GM12878 (cell line): ENCODE results near the gene LRRC63. TPM values are rescaled to one million over a fixed set of nuclear protein-coding genes. Genes with fewer than 3 reads are reported as not detected.

Experiments
- ATAC-seq: fragments of 200-7000 bp; cut with Tn5 transposase; 3 replicates; pipeline ENCODE4 v1.9.1; 2020; ENCODE audit warnings: mild to moderate bottlenecking, moderate library complexity
- BruUV-seq: library from RNA; stranded (reverse); fragments of 400-500 nt; replicated peaks from 2 replicates; lab custom pipeline; 2021; lab: Mats Ljungman, UMichigan
- CTCF ChIA-PET: fragments of 300-600 bp; sonication (Branson Sonifier 250); formaldehyde crosslinking; extraction: SDS; loops from one replicate; lab custom pipeline; 2021; ENCODE audit warnings: inconsistent platforms; lab: Yijun Ruan, JAX
- POLR2A ChIA-PET: fragments of 350-600 bp; formaldehyde crosslinking; extraction: SDS; loops from one replicate; lab custom pipeline; 2021; ENCODE audit warnings: inconsistent platforms; lab: Charles Lee
- RAD21 ChIA-PET: fragments of 300-600 bp; sonication (Branson Sonifier 250); formaldehyde crosslinking; loops from one replicate; lab custom pipeline; 2023; ENCODE audit warnings: antibody characterized with exemption; ENCODE audit not compliant: unreplicated experiment; lab: Charles Lee
- SMC1A ChIA-PET: fragments of 300-600 bp; sonication (Branson Sonifier 250); formaldehyde crosslinking; loops from one replicate; lab custom pipeline; 2023; ENCODE audit not compliant: unreplicated experiment, uncharacterized antibody; lab: Charles Lee
- DNase-seq: peaks from one replicate; pipeline ENCODE4 v3.0.0-alpha.2; 2011; ENCODE audit warnings: low read depth, low spot score
- FAIRE-seq: peaks from 3 replicates; lab custom pipeline; 2011; peaks lifted over from hg19 to GRCh38; lab: Jason Lieb, UNC
- H2AFZ ChIP-seq: 2 replicates; pipeline ENCODE4 v1.6.0; 2011; ENCODE audit warnings: low read depth, low read length, control low read depth; ENCODE audit not compliant: control insufficient read depth
- H3K27ac ChIP-seq: 2 replicates; pipeline ENCODE4 v1.5.1; 2011; ENCODE audit warnings: control low read depth; ENCODE audit not compliant: control insufficient read depth, insufficient read depth
- H3K27me3 ChIP-seq, 2 experiments: replicated peaks in 1 of 2; 2 replicates each; pipeline versions ENCODE4 v1.6.0 to v1.6.1; 2011; ENCODE audit warnings: low read length in 1 of 2; ENCODE audit not compliant: control insufficient read depth in 2 of 2, insufficient read depth in 2 of 2
- H3K36me3 ChIP-seq, 2 experiments: 2 replicates each; pipeline ENCODE4 v1.5.1; 2011; ENCODE audit warnings: low read length in 1 of 2; ENCODE audit not compliant: control insufficient read depth in 2 of 2, insufficient read depth in 2 of 2
- H3K4me1 ChIP-seq: 2 replicates; pipeline ENCODE4 v1.6.1; 2011; ENCODE audit warnings: mild to moderate bottlenecking, low read length, moderate library complexity, mixed read lengths; ENCODE audit not compliant: control insufficient read depth, insufficient read depth
- H3K4me2 ChIP-seq: 2 replicates; pipeline ENCODE4 v1.6.0; 2011; ENCODE audit warnings: control low read depth; ENCODE audit not compliant: control insufficient read depth, insufficient read depth
- H3K4me3 ChIP-seq: fragments of 200-600 bp; sonication (generic); 2 replicates; pipeline ENCODE4 v1.5.1; 2016
- H3K79me2 ChIP-seq: 2 replicates; pipeline ENCODE4 v1.6.0; 2011; ENCODE audit warnings: low read length; ENCODE audit not compliant: control insufficient read depth, insufficient read depth
- H3K9ac ChIP-seq: 2 replicates; pipeline ENCODE4 v1.8.0; 2011; ENCODE audit warnings: low read length, control low read depth, mixed read lengths; ENCODE audit not compliant: control insufficient read depth, insufficient read depth
- H3K9me3 ChIP-seq: replicated peaks from 3 replicates; pipeline ENCODE4 v1.5.1; 2011; ENCODE audit warnings: mild to moderate bottlenecking, low read length; ENCODE audit not compliant: control insufficient read depth, insufficient read depth
- H4K20me1 ChIP-seq: 2 replicates; pipeline ENCODE4 v1.6.0; 2011; ENCODE audit not compliant: control insufficient read depth, insufficient read depth
- BHLHE40 ChIP-seq, 2 experiments: fragments of 450-650 bp in 1 of 2; IDR thresholded peaks; 2 replicates each; pipeline ENCODE4 v1.6.1; 2011 to 2017; ENCODE audit warnings: low read depth in 2 of 2, borderline replicate concordance in 1 of 2, improper control_type of control experiment in 1 of 2, low read length in 1 of 2, mild to moderate bottlenecking in 1 of 2
- ETV6 ChIP-seq, 2 experiments: fragments of 450-650 bp in 1 of 2; IDR thresholded peaks in 1 of 2; conservative IDR thresholded peaks in 1 of 2; 2 replicates each; pipeline ENCODE4 v1.6.1; 2014; ENCODE audit warnings: antibody characterized with exemption in 1 of 2, borderline replicate concordance in 1 of 2, low read depth in 1 of 2, mild to moderate bottlenecking in 1 of 2, moderate library complexity in 1 of 2
- IRF4 ChIP-seq: IDR thresholded peaks from 2 replicates; pipeline ENCODE4 v1.6.1; 2011; ENCODE audit warnings: low read depth, low read length
- MEF2A ChIP-seq: IDR thresholded peaks from 2 replicates; pipeline ENCODE4 v1.6.1; 2011; ENCODE audit warnings: low read depth, mild to moderate bottlenecking, low read length, moderate library complexity; ENCODE audit not compliant: insufficient read depth
- NFIC ChIP-seq: IDR thresholded peaks from 2 replicates; pipeline ENCODE4 v1.6.1; 2012; ENCODE audit warnings: low read depth, mild to moderate bottlenecking, inconsistent platforms, low read length, moderate library complexity
- POLR2AphosphoS2 ChIP-seq: IDR thresholded peaks from 2 replicates; pipeline ENCODE4 v1.6.1; 2011; ENCODE audit warnings: low read depth, mild to moderate bottlenecking, low read length, improper control_type of control experiment, moderate library complexity
- RAD21 ChIP-seq: IDR thresholded peaks from 2 replicates; pipeline ENCODE4 v1.6.1; 2011; ENCODE audit warnings: mild to moderate bottlenecking, low read depth, low read length, moderate library complexity; ENCODE audit not compliant: insufficient read depth
- RFX5 ChIP-seq: IDR thresholded peaks from 2 replicates; pipeline ENCODE4 v1.6.1; 2011; ENCODE audit warnings: low read depth, low read length, improper control_type of control experiment
- SIX5 ChIP-seq: IDR thresholded peaks from 2 replicates; pipeline ENCODE4 v1.6.1; 2011; ENCODE audit warnings: mild to moderate bottlenecking, low read depth, low read length, moderate library complexity; ENCODE audit not compliant: severe bottlenecking
- SMAD5 ChIP-seq: IDR thresholded peaks from 2 replicates; pipeline ENCODE4 v1.6.1; 2016; ENCODE audit warnings: antibody characterized with exemption, low read depth
- TAF1 ChIP-seq: IDR thresholded peaks from 2 replicates; pipeline ENCODE4 v1.6.1; 2011; ENCODE audit warnings: mild to moderate bottlenecking, low read depth, low read length, borderline replicate concordance
- TBL1XR1 ChIP-seq: IDR thresholded peaks from 2 replicates; pipeline ENCODE4 v1.6.1; 2012; ENCODE audit warnings: low read depth, low read length, improper control_type of control experiment
- ZNF217 ChIP-seq: fragments of 450-650 bp; IDR thresholded peaks from 2 replicates; pipeline ENCODE4 v1.6.1; 2017; ENCODE audit warnings: antibody characterized with exemption, mild to moderate bottlenecking
- ZZZ3 ChIP-seq: IDR thresholded peaks from 2 replicates; pipeline ENCODE4 v1.6.1; 2011; ENCODE audit warnings: low read depth; ENCODE audit not compliant: control insufficient read depth, insufficient read length
- WGBS: methylation state at CpG from one replicate; pipeline ENCODE4 v1.1.6; 2016; ENCODE audit warnings: low lambda C conversion rate; ENCODE audit not compliant: insufficient replicate concordance, insufficient coverage; ENCODE audit errors: missing lambda C conversion rate; 5-methylcytosine and 5-hydroxymethylcytosine counted together
- in situ Hi-C: fragments of 300-500 bp; cut with MboI; formaldehyde crosslinking; loops from 9 replicates; pipeline ENCODE4 v1.14.3; 2018; ENCODE audit warnings: mixed read lengths
- intact Hi-C: fragments of 100-400 bp; cut with micrococcal nuclease; formaldehyde crosslinking; loops from one replicate; pipeline ENCODE4 v1.14.2; 2022; ENCODE audit not compliant: unreplicated experiment
- polyA plus RNA-seq, 11 experiments: library from polyadenylated mRNA; depleted of rRNA in 4 of 11; unstranded in 6 of 11; stranded (reverse) in 5 of 11; fragments of >200 nt; fragmentation: Nextera tagmentation in 4 of 11; fragmentation: Illumina TruSeq in 1 of 11; extraction: Ambion mirVana in 4 of 11; extraction: Trizol in 1 of 11; gene quantifications; 1 replicate in 1 of 11; 2 replicates in 10 of 11; pipeline versions ENCODE4 v1.2.1 to v1.2.3, GENCODE V29; 2011 to 2016; ENCODE audit warnings: inconsistent platforms in 2 of 11, missing spikeins in 2 of 11, low read depth in 1 of 11
- total RNA-seq, 4 experiments: library from RNA; depleted of rRNA in 3 of 4; stranded (reverse); fragments of >200 nt in 3 of 4; fragmentation: Illumina TruSeq in 1 of 4; extraction: Trizol in 1 of 4; gene quantifications; 2 replicates each; pipeline versions ENCODE4 v1.2.1 to v1.2.3, GENCODE V29; 2013 to 2021
- TF ChIP-seq, protein P1 (sequence below): fragments of 450-650 bp; IDR thresholded peaks from 2 replicates; pipeline ENCODE4 v1.6.1; 2017; ENCODE audit warnings: mild to moderate bottlenecking, moderate library complexity
- TF ChIP-seq, protein P2 (sequence below): fragments of 450-650 bp; formaldehyde crosslinking; IDR thresholded peaks from 2 replicates; pipeline ENCODE4 v1.4.0; 2020; ENCODE audit warnings: mild to moderate bottlenecking, moderate library complexity

The LRRC63 gene
- total and polyA plus RNA-seq, 10 of the 15 experiments (the other 5 are each of a cell fraction or from before 2014, with no cell fraction given), result 0.34 to 0.98 (median 0.76) TPM; not detected in 1

DNA sequence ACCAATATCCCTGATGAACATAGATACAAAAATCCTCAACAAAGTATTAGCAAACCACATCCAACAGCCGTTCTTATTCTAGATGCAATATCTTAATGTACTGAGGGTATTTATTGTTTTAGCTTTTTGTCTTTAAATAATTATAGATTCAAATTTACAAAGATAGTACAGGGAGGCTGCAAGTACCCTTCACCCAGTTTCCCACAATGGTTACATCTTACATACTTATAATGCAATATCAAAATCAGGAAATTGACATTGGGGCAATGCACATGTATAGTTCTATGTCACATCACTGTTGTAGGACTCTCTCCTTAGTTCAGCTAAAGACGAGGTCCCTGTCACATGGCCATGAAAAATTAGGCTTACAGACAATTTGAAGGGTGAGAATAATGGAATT, 99.5 kb downstream of the LRRC63 start:
- Histone ChIP-seq H3K4me3 (no peak overlapping the region), H3K9ac (no peak overlapping the region), H2AFZ (no peak overlapping the region), H3K4me1 (no peaks in the 10 kb centered on the region), H3K4me2 (no peak overlapping the region), H3K9me3 (no peaks in the 10 kb centered on the region), H3K27ac (no peak overlapping the region), H3K36me3 (no peaks in the 10 kb centered on the region), H3K79me2 (no peaks in the 10 kb centered on the region), H3K27me3 (no peaks in the 10 kb centered on the region), H4K20me1 (no peaks in the 10 kb centered on the region)
- intact Hi-C loops (no loop called here), in situ Hi-C loops (no loop called here)
- TF ChIP-seq ZNF217, result no peak
- no peak for TF ChIP-seq POLR2AphosphoS2
- TF ChIP-seq, protein P1, sequence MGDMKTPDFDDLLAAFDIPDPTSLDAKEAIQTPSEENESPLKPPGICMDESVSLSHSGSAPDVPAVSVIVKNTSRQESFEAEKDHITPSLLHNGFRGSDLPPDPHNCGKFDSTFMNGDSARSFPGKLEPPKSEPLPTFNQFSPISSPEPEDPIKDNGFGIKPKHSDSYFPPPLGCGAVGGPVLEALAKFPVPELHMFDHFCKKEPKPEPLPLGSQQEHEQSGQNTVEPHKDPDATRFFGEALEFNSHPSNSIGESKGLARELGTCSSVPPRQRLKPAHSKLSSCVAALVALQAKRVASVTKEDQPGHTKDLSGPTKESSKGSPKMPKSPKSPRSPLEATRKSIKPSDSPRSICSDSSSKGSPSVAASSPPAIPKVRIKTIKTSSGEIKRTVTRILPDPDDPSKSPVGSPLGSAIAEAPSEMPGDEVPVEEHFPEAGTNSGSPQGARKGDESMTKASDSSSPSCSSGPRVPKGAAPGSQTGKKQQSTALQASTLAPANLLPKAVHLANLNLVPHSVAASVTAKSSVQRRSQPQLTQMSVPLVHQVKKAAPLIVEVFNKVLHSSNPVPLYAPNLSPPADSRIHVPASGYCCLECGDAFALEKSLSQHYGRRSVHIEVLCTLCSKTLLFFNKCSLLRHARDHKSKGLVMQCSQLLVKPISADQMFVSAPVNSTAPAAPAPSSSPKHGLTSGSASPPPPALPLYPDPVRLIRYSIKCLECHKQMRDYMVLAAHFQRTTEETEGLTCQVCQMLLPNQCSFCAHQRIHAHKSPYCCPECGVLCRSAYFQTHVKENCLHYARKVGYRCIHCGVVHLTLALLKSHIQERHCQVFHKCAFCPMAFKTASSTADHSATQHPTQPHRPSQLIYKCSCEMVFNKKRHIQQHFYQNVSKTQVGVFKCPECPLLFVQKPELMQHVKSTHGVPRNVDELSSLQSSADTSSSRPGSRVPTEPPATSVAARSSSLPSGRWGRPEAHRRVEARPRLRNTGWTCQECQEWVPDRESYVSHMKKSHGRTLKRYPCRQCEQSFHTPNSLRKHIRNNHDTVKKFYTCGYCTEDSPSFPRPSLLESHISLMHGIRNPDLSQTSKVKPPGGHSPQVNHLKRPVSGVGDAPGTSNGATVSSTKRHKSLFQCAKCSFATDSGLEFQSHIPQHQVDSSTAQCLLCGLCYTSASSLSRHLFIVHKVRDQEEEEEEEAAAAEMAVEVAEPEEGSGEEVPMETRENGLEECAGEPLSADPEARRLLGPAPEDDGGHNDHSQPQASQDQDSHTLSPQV, result no peak
- TF ChIP-seq ZZZ3, result no peak
- no peak for TF ChIP-seq RAD21
- no peak for TF ChIP-seq SIX5
- TF ChIP-seq TAF1, result no peak
- no peak for TF ChIP-seq TBL1XR1
- no peak for TF ChIP-seq RFX5
- no peak for TF ChIP-seq BHLHE40 (IDR thresholded peaks at IDR 0.05; ENCODE audit: borderline replicate concordance in 1 of 2, low read depth in 2 of 2, low read length in 1 of 2)
- TF ChIP-seq IRF4, result no peak
- TF ChIP-seq MEF2A, result no peak
- TF ChIP-seq NFIC, result no peak
- TF ChIP-seq SMAD5, result no peak
- TF ChIP-seq ETV6 (conservative IDR thresholded peaks at IDR 0.05 in 1 of 2, IDR thresholded peaks at IDR 0.05 in 1 of 2; ENCODE audit: borderline replicate concordance in 1 of 2, low read depth in 1 of 2), result no peak
- TF ChIP-seq, protein P2, sequence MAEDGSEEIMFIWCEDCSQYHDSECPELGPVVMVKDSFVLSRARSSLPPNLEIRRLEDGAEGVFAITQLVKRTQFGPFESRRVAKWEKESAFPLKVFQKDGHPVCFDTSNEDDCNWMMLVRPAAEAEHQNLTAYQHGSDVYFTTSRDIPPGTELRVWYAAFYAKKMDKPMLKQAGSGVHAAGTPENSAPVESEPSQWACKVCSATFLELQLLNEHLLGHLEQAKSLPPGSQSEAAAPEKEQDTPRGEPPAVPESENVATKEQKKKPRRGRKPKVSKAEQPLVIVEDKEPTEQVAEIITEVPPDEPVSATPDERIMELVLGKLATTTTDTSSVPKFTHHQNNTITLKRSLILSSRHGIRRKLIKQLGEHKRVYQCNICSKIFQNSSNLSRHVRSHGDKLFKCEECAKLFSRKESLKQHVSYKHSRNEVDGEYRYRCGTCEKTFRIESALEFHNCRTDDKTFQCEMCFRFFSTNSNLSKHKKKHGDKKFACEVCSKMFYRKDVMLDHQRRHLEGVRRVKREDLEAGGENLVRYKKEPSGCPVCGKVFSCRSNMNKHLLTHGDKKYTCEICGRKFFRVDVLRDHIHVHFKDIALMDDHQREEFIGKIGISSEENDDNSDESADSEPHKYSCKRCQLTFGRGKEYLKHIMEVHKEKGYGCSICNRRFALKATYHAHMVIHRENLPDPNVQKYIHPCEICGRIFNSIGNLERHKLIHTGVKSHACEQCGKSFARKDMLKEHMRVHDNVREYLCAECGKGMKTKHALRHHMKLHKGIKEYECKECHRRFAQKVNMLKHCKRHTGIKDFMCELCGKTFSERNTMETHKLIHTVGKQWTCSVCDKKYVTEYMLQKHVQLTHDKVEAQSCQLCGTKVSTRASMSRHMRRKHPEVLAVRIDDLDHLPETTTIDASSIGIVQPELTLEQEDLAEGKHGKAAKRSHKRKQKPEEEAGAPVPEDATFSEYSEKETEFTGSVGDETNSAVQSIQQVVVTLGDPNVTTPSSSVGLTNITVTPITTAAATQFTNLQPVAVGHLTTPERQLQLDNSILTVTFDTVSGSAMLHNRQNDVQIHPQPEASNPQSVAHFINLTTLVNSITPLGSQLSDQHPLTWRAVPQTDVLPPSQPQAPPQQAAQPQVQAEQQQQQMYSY (CRISPR knock-in tag), result no peak
- ChIA-PET SMC1A (interaction anchor here (0.8 to 1.3 kb wide), 3 partner anchors 8 to 35 kb away, joined by 3 to 4 read pairs (median 3); no protein-coding TSS in a partner anchor), RAD21 (no interaction called here), CTCF (interaction anchor here (1.3 to 1.5 kb wide), 2 partner anchors 10 to 15 kb away, joined by 3 to 6 read pairs; no protein-coding TSS in a partner anchor), POLR2A (interaction anchor here (0.6 kb wide), 1 partner anchor 156 kb away, joined by 3 read pairs; no protein-coding TSS in a partner anchor)
- no peak for DNase-seq
- FAIRE-seq, result no peak
- BruUV-seq, result no TSS peak
- ATAC-seq, result no peak
- WGBS, result 84% methylated on average over 2 of the region's 2 CpGs
